ENCODE data around the gene MBOAT2. TPM values are rescaled to one million over a fixed set of nuclear protein-coding genes. Genes with fewer than 3 reads are reported as not detected.
"Not testable (repeated sequence)": the region's sequence is repeated elsewhere in the genome, so short reads cannot be mapped to it uniquely, and the experiment has no call there.

MBOAT2 gene
- polyA plus RNA-seq, 12 donors = 49.8 to 165 (median 85.9) TPM

DNA sequence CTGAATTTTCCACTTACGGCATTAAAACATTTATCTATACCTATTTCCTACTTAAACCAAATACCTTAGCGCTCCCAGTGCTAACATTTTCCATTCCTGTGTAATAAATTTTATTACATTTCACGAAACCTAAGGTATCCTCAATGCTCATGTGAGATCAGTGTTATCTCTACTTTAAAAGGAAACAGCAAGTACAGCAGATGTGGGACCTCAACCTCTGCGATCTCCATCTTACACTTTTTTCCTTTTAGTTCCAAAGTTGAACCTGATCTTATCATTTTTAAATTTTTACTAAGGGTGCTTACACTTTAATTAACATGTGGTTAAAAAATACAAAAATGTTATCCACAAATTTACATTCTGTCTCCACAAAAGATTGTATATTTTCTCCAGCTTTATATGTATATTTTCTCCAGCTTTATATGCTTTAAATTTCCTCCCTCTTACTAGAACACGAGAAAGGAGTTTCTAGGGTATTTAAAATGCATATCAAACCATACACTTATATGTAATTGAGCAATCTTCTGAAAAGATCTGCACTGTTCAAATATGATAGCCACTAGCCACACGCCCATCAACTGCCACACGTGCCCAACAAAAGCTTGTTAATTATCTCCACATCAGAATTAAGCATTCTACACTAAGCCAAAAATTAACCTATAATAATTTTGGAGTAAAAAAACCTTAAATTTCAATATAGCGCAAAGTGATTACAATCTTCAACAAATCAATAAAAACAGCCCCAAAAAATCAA, 38.1 kb downstream of the MBOAT2 start:
- DNase-seq = no peak

DNA sequence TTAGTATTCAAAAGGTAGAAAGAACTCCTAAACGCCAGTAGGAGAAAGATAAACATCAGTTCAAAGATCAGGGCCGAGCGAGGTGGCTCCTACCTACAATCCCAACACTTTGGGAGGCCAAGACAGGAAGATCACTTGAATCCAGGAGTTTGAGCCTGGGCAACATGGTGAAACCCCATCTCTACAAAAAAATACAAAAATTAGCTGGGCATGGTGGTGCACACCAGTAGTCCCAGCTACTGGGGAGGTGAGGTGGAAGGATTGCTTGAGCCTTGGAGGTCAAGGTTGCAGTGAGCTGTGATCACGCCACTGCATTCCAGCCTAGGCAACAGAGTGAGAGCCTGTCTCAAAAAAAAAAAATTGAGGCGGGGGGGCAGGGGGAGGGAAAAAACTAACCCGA, 40.6 kb downstream of the MBOAT2 start:
- DNase-seq = no peak

DNA sequence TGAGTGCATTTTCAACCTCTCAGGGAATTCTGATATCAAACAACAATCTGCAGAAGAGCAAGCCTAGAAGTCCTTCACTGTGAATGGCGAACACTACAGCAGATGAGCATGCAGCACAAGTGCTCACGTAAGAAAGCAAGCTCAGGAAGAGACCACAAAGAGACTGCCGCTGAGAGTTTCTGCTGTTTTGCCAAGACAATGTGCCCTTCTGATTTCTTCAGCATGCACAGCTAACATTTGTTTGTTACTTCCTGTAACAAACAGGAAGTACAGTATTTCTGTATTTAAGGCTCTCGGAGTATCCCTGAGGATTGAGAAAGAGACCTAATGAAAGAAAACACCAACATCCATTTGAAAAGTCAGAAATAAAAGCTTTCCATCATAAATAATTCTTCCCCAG, 45.9 kb downstream of the MBOAT2 start:
- no peak for DNase-seq

DNA sequence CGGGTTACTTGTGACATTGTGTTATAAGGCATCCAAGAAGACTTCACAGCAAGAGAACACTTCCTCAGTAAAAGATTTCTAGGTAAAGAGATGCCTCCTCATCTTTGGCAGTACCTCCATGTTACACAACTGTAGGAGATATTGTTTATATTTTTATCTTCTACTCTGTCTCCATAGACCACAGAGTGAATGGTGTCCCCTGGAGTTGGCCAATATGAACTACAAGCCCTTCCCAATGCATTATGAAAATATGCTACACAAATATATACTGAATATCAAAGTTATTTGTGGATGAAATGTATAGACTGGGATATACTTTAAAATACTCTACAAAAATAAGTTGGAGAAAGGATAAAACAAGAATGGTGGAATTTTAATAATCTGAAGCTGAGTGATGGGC, 46.7 kb downstream of the MBOAT2 start:
- DNase-seq = no peak

DNA sequence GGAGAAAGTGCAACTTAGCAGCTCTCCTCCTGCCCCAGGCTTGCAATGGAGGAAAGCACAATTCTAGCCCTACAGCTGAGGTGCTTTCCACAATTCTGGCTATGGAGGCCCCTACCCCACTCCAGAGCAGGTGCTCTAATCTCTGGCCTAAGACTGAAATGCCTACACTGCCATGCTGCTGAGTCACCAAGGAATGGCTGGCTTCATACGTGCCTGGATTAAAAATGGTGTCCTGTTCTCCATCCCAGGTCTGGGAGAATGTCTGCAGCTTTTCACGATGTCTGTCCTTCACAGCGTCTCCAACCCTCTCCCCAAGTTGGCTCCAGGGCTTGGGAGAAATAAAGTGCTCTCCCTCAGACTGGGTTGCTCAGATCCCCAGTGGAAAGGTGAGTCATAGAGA, 48.5 kb downstream of the MBOAT2 start:
- no peak for DNase-seq

DNA sequence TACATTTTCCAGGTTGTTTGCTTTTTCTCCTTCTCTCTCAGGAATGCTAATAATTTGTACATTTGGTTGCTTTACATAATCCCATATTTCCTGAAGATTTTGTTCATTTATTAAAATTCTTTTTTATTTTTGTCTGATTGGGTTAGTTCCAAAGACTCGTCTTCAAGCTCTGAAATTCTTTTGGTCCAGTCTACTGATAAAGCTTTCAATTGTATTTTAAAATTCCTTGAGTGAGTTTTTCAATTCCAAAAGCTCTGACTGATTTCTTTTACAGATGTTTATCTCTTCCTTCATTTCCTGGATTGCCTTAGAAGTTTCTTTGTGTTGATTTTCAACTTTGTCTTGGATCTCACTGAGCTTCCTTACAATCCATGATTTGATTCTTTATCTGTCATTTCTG, 50.0 kb downstream of the MBOAT2 start:
- no peak for DNase-seq

DNA sequence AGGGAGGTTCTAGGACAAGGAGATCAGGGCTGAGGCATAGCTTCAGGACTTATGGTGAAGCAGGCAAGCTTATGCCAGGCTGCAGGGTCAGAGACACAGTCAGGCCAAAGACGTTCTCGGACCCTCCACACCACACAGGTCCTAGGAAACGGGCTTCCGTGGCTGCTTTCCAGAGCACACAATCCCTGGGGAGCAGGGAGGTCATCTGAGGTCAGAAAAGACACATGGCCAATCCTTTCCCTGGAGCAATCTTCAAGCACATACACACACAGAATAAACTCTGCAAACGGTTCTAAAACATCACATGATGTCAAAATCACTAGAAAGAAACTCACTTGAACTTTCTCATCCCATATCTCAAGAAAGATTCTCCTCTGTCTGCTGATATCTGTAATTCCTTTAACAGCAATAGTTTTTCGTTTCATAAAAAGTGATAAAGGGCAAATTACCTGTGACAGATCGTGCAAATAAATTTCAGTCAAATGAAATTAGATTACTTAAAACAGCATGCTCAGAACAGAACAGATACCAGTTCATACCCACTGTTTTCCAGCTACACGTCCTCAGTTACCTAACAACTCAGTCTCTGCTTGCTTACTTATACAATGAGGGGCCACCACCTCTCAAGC, 63.9 kb downstream of the MBOAT2 start:
- no peak for DNase-seq

DNA sequence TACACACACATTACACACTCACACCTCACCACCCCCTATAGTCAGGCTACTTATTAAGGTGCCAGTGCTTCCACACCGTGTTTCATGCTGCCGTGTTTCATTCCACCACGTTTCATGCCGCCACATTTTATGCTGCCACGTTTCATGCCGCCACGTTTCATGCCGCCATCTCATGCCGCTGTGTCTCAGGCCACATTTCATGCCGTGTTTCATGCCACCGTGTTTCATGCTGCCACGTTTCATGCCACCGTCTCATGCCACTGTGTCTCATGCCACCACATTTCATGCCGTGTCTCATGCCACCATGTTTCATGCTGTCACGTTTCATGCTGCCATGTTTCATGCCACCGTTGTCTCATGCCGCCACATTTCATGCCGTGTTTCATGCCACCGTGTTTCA, 65.1 kb downstream of the MBOAT2 start:
- DNase-seq = no peak

DNA sequence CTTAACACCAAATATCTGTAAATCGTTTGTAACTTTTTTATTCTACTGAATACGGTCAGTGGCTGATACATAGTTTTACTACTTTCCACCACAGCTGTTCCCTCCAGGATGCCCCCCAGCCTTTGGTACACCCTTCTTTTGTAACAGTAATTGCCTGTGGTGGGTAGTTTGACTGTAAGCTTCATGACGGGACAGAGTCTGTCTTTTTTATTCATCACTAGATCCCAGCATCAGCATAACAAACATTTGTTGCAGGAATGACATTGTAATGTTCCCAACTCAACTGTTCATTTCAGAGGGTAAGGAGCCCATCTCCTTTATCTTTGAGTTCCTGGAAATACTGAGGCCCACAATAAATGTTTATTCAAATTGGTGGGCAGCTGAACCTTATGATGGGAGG, 67.5 kb downstream of the MBOAT2 start:
- DNase-seq = no peak

DNA sequence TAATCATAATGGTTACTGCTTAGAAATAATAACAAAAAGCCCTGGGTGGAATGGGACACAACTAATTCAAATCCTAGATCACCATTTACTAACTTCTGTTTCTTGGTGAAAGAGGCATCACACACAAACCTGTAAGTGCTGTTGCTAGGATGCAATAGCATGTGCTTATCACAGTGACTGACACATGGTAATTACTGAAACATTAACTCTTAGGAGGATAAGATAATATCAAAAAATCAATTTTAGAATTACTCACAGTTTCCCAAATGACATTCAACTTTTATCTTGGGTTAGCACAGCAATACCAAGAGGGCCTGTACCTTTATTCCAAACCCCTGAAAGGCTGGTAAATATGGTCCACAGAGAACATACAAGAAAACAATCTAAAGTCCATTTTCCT, 69.1 kb downstream of the MBOAT2 start:
- no peak for DNase-seq

DNA sequence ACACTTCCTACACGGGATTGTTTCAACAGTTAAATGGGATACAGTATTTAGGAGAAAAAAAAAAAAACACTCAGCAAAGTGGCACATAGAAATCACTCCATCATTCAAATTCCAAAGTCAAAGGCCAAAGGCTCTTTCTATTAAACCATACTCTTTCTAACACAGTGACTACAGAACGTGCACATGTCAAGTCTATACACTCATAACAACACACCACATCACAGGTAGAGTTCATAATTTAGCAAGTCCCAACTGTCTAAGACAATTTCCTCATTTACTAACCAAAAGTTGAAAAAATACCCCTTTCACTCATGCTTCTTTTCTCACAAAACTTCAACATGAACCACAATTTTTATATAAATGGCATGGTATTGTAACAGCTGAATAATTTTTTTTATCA, 70.8 kb downstream of the MBOAT2 start:
- no peak for DNase-seq

DNA sequence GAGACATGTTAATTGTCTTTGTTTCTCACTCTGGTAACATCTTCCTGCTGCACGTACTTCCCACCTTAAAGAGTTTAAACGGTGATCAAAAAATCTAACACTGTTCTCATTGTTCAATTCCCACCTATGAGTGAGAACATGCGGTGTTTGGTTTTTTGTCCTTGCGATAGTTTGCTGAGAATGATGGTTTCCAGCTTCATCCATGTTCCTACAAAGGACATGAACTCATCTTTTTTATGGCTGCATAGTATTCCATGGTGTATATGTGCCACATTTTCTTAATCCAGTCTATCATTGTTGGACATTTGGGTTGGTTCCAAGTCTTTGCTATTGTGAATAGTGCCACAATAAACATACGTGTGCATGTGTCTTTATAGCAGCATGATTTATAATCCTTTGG, 73.3 kb downstream of the MBOAT2 start:
- not testable (repeated sequence) for DNase-seq

DNA sequence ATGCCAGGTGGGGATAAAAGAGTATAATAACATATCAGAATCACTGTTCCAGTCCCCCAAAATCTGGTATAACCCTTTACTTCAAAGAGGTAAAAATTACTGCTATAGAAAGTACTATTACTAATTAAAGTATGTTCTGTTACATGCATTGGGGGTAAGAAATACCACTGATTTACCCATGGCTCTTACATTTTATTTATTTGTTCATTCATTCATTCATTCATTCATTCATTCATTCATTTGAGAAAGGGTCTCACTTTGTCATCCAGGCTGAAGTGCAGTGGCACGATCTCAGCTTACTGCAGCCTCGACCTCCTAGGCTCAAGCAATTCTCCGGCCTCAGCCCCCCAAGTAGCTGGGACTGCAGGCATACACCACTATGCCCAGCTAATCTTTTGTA, 74.4 kb downstream of the MBOAT2 start:
- no peak for DNase-seq

DNA sequence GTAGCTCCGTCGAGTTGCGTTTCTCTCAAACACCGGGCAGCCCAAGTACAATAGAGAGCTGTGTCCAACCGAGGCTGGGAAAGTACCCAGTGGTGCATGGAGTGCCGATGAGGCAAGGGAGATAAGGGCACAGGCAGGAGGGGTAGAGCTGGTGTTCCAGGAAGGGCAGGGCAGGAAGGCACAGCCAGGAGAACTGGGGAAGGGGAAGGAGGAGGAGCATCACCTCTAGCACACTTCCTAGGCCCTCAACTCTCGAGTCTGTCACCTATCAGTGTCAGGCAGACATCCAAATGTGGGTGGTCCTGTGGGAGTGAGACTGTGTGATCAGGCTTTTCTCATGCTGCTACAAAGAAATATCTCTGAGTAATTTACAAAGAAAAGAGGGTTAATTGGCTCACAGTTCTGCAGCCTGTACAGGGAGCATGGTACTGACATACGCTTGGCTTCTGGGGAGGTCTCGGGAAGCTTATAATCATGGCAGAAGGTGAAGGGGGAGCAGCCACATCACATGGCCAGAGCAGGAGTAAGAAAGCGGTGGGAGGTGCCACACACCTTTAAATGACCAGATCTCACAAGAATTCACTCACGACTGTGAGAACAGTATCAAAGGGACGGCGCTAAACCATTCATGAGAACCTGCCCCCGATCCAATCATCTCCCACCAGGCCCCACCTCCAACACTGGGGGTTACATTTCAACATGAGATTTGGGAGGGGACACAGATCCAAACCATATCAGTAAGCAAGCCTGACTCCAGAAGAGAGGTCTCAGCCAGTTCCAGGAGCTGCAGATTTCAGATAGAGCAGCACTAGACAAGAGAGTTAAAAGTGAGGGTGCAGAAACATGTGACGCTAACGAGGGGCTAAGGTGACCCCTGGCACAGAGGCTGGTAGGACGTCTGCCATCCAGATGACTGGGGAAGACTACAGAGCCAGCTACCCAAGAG, 75.7 kb downstream of the MBOAT2 start:
- DNase-seq = no peak

DNA sequence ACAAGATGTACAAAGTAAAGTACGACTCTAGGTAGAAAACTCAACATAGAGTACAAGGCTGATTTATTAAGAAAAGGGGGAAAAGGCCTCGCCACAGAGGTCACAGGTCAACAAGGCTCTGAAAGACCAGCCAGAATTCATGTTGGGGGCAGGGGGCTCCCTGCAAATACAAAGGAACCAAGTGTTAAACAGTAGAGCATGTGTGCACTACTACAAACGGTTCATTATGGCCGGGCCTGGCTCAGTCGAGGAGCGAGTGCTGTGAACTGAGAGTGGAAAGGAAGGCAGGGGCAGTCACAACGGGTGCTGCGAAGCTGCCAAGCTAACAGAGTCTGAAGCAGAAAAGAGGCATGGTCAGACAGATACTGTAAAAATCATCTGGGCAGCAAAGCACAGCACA, 77.1 kb downstream of the MBOAT2 start:
- no peak for DNase-seq

DNA sequence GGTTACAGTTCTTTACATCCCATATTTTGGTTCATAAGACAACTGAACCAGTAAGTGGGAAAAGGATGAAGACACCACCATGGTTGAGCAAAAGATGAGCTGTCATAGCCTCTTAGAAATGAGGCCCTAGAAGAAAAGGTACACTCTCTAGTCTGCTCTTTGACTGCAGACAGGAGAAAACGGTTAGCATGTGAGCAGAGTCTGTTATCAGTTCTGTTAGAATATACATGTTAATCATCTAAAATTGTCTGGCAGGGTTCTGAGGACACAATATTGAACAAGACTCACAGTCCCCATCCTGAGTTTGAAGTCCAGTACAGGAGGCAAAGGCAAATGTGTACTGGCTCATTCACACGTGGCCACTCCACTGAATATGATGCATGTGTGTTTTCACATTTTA, 78.1 kb downstream of the MBOAT2 start:
- no peak for DNase-seq

DNA sequence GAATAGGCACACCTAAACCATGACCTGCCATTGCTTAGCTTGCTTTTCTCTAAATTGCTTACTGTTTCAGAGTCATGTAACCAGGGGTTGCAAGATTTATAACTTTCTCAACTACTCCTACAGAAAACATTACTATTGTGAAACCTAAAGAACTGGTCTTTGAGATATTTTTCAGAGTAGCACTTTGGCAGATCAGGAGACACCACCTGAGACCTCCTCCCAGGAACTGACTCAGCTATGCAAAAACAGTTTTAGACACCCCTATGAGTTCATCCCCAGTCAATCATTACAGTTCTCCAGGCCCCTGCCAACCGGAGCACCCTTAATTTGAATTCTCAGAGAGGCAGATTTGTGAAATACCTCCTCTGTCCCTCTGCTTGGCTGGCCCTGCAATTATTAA, 80.3 kb downstream of the MBOAT2 start:
- no peak for DNase-seq

DNA sequence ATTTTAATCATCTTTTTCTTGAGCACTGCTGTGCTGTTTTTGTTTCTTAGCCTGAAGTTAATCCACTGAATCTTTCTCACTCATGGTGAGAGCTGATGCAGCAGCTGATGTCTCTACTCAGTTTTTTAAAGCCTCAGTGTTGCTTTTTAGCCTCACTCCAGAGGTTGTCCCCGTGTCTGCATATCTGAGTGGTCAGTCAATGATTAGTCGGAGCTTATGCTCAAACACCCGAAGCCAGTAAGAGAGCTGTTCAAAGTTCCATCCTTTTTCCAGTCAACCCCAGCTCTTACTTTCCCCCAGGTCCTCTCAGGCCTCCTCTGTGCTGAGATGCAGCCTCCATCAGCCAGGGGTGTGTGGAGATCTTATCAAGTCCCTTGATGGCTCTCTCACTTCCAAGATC, 81.1 kb downstream of the MBOAT2 start:
- DNase-seq = no peak

DNA sequence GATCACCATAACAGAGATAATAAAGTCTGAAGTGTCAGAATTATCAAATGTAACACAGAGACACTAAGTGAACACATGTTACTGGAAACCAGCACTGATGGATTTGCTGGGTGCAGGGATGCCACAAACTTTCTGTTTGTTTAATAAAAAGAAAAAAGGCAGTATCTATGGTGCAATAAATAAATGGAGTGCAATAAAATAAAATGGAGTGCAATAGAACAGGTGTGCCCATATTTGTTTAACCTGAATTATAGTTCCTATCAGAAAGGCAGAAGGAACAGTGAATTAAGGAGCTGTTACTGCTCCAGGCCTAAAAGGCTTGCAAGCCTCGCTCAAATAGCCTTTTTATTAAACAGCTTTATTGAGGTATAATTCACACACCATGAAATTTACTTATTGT, 85.1 kb downstream of the MBOAT2 start:
- DNase-seq = no peak

DNA sequence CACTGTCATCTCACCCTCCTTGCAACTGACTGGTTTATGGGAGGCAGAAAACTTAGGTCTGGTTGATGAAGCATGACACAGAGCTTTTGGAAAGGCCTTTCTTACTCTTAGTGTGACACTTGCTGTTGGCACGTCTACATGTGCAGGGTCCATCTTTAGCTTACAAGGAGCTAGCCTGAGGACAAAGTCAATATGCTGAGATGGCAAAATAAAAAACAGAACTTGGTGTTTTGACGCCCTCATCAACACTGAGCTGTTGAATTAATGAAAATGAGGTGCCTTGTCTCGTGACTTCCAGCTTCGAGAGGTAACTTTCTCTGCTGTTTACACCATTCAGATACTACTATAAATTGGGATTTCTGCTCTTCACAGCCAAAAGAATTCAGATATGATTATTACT, 87.5 kb downstream of the MBOAT2 start:
- no peak for DNase-seq

DNA sequence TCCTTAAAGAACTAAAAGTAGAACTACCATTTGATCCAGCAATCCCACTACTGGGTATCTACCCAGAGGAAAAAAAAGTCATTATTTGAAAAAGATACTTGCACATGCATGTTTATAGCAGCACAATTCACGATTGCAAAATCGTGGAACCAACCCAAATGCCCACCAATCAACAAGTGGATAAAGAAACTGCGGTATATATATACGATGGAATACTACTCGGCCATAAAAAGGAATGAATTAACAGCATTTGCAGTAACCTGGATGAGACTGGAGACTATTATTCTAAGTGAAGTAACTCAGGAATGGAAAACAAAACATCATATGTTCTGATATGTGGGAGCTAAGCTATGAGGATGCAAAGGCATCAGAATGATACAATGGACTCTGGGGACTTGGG, 89.7 kb downstream of the MBOAT2 start:
- DNase-seq = not testable (repeated sequence)

DNA sequence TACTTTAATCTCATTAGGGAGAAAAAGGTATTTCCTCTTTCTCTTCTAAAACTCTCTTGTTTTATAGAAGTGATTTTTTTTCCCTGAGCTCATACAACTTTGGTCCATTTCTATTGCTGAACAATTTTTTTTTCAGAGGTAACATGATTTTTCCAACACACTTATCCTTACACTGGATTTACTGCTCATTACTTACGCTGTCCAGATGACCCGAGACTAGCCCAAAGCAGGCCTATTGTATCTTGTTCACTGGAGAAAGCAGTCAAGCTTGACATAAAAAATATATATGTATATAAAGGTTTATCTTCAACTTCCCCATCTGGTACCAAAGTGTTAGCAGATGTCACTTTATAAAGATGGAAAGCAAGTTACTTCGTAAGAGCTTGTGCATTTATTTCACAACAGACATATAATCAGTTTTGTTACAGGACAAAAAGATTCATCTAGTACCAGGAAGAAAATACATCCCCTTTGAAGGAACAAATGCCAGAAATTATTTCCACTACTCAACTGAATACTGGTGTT, 95.7 kb downstream of the MBOAT2 start:
- no peak for DNase-seq

DNA sequence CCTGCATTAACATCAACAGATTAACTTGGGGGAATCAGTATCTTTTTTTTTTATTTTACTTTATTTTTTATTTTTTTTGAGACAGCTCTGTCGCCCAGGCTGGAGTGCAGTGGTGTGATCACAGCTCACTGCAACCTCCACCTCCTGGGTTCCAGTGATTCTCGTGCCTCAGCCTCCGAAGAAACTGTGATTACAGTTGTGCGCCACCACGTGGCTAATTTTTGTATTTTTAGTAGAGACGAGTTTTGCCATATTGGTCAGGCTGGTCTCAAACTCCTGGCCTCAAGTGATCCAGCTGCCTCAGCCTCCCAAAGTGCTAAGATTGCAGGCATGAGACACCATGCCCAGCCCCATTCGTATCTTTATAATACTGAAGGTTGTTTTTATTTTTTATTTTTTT, 99.6 kb downstream of the MBOAT2 start:
- DNase-seq = not testable (repeated sequence)

All from muscle of arm (tissue), 12 donors.